Midbrain (tissue), 1 donor: ENCODE results near the gene CRYBB3.

Source experiments
- DNase-seq: peaks from one replicate; lab custom pipeline; 2025; lab: John Stamatoyannopoulos, UW

Gene CRYBB3

GRCh38 chr22:25199731-25200520, at the start of gene CRYBB3:
Gene CRYBB3, plus strand, starts transcription at chr22:25199858. Its CDS starts 1,539 bp downstream, at chr22:25201397.
- no peak for DNase-seq

DNA sequence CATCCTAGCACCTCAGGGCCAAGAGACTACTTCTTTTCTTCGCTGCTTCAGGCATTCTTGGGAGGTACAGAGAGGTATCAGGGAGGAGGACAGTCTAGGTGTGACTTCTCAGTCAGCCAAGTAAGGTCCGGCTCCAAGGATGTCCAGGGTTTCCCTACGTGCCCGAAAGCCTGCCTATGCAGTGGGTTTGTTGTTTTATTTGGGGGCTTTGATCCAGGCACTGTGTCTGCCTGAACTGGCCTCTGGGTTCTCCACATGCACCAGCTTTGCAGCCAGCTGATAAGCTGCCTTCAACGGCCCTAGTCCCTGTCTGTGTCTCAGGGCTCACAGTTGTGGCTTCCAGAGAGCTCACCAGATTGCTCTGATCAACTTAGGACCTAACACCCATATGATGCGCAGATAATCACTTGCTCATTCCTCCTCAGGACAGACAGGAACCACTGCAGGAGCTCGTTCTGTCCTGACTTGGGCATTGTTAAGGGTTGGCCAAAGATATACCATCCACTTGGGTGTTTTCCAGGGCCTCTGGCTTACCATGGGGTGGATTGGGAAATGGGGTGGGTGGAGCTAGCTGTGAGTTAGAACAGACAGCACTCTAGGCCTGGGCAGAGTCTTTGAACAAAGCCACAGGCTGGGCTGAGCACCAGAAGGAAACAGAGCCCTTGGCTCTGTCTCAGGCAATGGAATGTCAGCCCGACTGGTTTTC, 45.5 kb upstream of the CRYBB3 start:
- DNase-seq = peak; percentile 28

DNA sequence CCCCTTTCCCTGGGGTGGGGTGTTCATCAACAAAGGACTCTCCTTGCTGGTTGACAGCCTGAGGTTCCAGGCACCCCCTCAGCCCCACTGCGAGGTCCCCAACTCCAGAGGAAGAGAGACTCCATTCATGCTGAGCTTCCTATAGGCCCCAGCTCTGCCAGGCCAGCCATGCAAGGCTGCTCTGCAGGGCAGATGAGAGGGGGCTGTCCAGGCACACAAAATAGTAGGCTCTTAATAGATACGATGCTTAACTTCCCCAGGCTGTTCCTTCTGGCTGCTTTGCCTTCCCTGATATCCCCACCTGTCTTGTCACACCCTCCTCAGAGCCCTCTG, 45.0 kb upstream of the CRYBB3 start:
- no peak for DNase-seq

DNA sequence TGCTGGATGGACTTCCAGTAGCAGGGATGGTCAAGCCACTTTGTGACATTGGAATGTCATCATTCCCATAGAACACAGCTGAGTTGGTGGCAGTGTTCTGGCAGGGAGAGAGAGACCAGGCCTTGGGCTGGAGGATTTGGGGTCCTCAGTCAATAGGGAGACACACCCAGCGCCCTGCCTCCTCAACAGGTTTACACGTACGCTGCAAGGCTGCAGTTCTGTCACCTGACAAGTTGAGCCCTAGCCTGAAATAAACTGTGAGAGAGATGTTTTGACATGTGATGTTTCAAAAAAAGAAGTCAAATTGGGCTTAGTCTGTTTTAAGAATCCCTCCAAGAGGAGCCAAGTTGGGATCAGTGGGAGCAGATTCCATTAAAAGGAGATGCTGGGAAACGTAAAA, 42.9 kb upstream of the CRYBB3 start:
- no peak for DNase-seq

DNA sequence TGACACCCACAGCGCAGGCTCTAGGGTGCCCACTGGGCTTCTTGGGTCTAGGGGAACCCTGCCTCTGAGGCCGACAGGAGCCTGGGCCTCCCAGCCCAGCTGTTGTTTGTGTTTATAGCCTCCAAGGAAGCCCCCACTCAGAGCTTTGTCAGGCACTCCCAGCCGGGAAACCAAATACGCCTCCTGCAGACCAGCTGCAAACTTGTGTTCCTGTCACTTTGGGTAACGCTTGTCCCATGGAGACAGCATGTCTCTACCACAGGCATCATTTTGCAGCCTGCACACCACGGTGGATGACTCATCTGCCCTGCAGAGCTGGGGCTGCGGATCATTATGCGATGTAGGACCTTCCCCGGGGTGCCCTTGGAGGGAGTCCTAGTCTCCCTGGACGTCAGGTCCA, 40.6 kb upstream of the CRYBB3 start:
- no peak for DNase-seq

DNA sequence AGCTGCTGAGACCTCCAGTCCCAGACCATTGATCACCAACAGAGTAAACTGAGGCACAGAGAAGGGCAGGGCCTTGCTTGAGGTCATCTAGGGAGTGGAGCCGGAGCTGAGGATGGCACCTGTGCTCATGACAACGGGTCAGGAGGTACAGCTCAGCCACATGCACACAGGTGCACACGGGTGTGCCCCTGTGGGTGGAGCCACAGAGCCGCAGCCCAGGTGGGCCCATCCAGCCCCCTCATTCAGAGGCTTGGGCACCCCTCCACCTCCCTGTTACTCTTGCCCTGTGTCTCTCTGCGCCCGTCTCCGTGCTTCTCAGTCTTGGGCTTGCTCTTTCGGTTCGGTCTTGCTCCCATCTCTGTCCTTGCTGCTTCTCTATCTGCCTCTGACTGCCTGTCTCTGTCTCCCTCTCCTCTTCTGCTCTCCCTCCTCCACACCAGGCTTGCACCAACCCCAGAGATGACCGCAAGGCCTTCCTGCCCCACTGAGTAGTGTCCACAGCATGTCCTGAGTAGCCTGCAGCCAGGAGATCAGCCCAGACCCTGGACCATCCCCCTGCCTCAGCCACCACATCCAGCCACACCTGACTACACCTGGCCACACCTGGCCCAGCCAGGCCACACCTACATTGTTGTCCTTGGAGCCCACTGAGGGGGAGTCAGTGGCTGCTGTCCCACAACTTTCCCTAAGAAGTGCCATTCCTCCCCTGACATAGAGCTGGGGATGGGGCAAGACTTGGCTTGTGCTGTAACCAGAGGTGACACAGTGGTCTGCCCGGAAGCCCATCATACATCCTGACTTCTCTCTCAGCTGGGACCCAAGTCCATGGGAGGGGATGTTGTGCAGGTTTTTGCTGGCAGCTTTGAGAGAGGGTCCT, 39.3 kb upstream of the CRYBB3 start:
- no peak for DNase-seq

- no peak for DNase-seq
These were observed 38.4 kb upstream of the CRYBB3 start for GRCh38 chr22:25161017-25161915.

DNA sequence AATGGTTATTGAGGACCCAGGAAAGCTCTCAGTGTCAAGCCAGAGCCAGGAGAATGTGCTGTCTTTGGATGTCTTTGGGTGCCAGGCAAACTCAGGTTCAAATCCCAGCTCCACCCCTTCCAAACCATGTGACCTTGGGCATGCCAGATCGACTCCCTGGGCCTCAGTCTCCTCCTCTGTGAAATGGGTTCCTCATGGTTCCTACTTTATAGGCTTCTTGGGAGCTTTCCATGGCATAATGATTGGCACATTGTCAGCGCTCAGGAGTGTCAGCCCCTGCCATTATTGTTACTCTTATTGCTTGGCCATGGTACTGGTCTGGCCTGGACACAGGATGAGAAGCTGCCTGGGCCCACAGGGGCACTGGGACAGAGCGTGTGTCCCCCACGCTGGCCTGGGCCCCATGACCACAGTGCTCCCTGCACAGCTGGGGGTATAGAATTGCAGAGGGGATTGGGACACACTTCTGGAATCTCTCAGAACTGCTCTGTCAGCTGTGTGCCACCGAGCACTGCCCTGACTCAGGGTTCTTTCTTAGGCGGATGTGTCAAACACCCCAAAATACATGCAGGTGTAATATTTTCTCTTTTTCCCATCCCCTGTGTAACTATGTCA, 37.6 kb upstream of the CRYBB3 start:
- DNase-seq = no peak

GRCh38 chr22:25162561-25162960, 37.1 kb upstream of the CRYBB3 start:
- DNase-seq = no peak

DNA sequence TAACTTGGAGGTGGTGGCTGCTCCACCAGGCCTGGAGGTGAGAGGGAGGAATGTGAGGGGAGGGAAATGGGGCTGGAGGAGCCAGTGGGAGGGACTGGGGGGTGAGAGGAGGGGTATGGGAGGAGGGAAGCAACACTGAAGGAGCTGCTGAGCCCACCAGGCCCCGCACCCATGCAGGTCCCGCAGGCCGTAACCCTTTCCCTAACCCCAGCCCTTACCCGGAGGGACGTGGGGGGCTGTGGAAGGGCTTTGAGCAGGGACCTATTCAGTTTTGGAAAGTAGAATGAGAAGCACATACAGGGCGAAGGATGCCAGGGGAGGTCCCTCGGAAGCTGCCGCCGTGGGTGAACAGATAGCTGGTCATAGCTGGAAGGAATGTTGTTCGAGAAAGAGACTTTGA, 33.9 kb upstream of the CRYBB3 start:
- no peak for DNase-seq

- DNase-seq = no peak
These were observed 33.2 kb upstream of the CRYBB3 start for GRCh38 chr22:25166266-25167040.

GRCh38 chr22:25167082-25167481, 32.6 kb upstream of the CRYBB3 start:
- DNase-seq = no peak

DNA sequence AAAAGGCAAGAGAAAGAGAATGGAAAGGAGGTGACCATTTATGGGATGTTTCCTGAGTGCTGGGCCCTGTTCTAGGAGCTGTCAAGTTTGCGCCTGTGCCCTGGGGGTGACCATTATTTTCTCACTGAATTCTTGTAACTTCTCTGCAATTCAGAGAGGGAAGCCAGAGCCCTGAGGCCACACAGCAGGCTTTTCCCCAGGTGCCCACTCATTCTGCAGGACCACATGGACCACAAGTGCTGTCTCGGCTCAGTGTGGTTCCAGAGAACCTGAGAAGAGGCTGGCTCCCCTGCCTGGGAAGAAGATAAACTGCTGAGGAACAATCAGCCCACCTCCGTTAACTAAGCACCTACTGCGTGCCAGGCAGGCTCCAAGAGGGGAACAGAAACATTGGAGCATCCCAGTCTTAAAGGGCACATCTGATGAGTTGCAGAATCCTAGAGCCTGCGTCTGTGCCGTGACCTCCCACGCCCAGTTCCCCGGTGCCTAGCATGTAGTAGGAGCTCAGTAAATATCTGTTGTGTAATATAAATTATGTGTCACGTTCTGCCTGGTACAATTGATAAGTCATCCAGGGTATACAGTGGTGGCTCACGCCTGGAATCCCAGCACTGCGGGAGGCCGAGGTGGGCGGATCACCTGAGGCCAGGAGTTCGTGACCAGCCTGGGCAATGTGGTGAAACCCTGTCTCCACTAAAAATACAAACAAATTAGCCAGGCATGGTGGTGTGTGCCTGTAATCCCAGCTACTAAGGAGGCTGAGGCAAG, 31.6 kb upstream of the CRYBB3 start:
- no peak for DNase-seq

GRCh38 chr22:25169278-25170031, 30.2 kb upstream of the CRYBB3 start:
- no peak for DNase-seq

GRCh38 chr22:25170426-25170980, 29.2 kb upstream of the CRYBB3 start:
- DNase-seq = no peak

DNA sequence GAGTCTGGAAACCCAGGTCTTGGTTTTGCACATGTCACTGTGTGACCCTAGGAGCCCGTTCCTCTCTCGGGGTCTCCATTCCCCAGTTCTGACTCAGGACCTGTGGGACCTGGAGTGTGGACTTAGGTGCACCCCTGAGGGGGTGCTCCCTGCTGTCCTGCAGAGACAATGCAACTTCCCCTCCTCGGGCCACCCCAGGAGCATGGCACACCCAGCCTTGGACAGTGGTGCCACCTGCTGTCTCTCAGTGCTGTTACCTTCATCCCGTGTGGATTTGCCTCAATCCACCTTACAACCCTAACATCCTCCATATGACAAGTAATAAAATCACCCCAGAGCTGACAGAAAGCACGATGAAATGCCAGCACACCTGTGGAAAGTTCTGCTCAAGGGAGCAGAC, 27.5 kb upstream of the CRYBB3 start:
- DNase-seq = no peak

- no peak for DNase-seq
These were observed 25.3 kb upstream of the CRYBB3 start for GRCh38 chr22:25174156-25174887.

DNA sequence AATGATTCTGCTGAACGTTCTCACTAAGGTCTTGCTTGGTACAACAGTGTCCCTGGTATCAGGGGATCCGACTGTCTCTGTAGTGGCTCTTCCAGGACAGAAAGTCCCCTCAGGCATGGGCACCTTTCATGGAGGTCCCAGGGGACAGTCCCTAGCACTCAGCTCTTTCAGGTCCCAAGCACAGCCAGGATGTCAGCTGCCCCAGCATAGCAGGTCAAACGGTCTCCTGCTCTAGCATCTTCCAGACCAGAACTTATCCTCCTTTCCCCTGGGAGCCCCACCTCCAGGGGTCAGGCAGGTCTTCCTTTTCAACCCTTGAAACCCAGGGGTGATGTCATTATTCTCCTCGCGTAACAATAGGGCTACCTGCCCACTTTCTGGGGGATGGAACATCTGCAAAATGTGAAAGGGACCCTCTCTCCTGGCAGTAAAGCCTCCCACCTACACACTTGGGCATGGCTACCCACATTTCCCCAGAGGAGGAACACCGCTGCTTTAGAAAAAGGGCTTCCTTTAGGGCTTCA, 24.7 kb upstream of the CRYBB3 start:
- DNase-seq = no peak
